ENCODE data around the gene SAMD11. TPM values are rescaled to one million over a fixed set of nuclear protein-coding genes. Genes with fewer than 3 reads are reported as not detected.
A peak's percentile ranks its signal among the peaks of the same experiment; 100 is the strongest.

Gene SAMD11
- total and polyA plus RNA-seq, 2 of the 13 experiments (the other 11 are each of a cell fraction or from before 2014, with no cell fraction given), result 0.11 TPM; not detected in 1

DNA sequence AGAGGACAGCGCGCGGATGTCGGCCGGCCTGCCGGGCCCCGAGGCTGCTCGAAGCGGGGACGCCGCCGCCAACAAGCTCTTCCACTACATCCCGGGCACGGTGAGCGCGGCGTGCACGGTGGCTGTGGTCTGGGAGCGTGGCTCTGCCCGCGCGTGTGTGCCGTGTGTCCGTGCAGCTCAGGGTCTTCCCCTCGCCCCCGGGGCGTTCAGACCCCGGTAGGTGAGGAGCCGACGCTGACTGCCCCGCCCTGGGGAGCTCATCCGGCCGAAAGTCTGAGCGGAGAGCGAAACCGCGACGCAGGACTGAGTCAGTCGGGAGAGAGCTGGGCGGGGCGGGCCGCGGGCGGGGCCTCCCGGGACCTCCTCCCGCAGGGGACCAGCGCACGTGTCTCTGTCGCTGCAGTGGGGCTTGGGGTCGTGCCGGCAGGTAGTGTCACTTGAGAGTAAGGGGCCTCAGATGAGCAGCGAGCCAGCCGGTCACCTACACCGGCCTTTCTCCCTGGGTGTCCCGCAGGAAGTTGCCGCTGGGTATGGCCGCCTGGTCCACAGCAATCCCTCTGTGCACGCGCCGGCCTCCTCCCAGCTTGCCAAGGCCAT lies 43.1 kb downstream of the SAMD11 start (continued):
- no peak for TF ChIP-seq AGO1 (IDR thresholded peaks at IDR 0.05; ENCODE audit: low read depth, low read length, poor library complexity, severe bottlenecking)
- no peak for TF ChIP-seq CENPX (CRISPR knock-in tag; IDR thresholded peaks at IDR 0.05)
- TF ChIP-seq, protein P1, sequence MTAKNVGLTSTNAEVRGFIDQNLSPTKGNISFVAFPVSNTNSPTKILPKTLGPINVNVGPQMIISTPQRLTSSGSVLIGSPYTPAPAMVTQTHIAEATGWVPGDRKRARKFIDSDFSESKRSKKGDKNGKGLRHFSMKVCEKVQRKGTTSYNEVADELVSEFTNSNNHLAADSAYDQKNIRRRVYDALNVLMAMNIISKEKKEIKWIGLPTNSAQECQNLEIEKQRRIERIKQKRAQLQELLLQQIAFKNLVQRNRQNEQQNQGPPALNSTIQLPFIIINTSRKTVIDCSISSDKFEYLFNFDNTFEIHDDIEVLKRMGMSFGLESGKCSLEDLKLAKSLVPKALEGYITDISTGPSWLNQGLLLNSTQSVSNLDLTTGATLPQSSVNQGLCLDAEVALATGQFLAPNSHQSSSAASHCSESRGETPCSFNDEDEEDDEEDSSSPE (CRISPR knock-in tag; IDR thresholded peaks at IDR 0.05), result no peak
- TF ChIP-seq HOXD1 (CRISPR knock-in tag; IDR thresholded peaks at IDR 0.05), result no peak
- no peak; the same call in 1 of the 2 replicates for TF ChIP-seq MEIS1 (CRISPR knock-in tag; IDR thresholded peaks at IDR 0.05; ENCODE audit: borderline replicate concordance)
- no peak for TF ChIP-seq NKX3-1 (CRISPR knock-in tag; IDR thresholded peaks at IDR 0.05)
- TF ChIP-seq KDM5B (CRISPR knock-in tag; IDR thresholded peaks at IDR 0.05; ENCODE audit: borderline replicate concordance), result no peak; the same call in 1 of the 2 replicates
- peak; percentile 58 for TF ChIP-seq BHLHE40 (IDR thresholded peaks at IDR 0.05; ENCODE audit: low read length)
- TF ChIP-seq NFIB (CRISPR knock-in tag; IDR thresholded peaks at IDR 0.05; ENCODE audit: borderline replicate concordance), result no peak
- 0 out of 2 replicates have a peak, but pooled peaks have one; percentile 48 for TF ChIP-seq CBFB (CRISPR knock-in tag; IDR thresholded peaks at IDR 0.05)
- TF ChIP-seq SCMH1 (CRISPR knock-in tag; IDR thresholded peaks at IDR 0.05; ENCODE audit: borderline replicate concordance), result no peak
- TF ChIP-seq AGO2 (optimal IDR thresholded peaks at IDR 0.05; ENCODE audit: low read depth, low read length), result no peak
- no peak for TF ChIP-seq ZNF570 (CRISPR knock-in tag; IDR thresholded peaks at IDR 0.05; ENCODE audit: borderline replicate concordance)
- TF ChIP-seq, protein P2, sequence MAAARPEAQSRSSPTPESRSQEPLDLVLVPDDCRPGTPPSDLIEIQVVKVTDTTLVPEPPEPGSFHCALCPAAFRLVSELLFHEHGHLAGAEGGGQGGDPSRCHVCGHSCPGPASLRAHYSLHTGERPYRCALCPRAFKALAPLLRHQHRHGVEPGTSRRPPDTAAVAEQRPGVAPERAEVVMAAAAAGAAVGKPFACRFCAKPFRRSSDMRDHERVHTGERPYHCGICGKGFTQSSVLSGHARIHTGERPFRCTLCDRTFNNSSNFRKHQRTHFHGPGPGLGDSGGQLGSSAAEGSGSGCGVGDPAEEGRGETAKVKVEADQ (CRISPR knock-in tag; IDR thresholded peaks at IDR 0.05; ENCODE audit: borderline replicate concordance), result no peak
- TF ChIP-seq ZNF260 (CRISPR knock-in tag; IDR thresholded peaks at IDR 0.05; ENCODE audit: borderline replicate concordance, low read depth), result no peak
- TF ChIP-seq, protein P3, sequence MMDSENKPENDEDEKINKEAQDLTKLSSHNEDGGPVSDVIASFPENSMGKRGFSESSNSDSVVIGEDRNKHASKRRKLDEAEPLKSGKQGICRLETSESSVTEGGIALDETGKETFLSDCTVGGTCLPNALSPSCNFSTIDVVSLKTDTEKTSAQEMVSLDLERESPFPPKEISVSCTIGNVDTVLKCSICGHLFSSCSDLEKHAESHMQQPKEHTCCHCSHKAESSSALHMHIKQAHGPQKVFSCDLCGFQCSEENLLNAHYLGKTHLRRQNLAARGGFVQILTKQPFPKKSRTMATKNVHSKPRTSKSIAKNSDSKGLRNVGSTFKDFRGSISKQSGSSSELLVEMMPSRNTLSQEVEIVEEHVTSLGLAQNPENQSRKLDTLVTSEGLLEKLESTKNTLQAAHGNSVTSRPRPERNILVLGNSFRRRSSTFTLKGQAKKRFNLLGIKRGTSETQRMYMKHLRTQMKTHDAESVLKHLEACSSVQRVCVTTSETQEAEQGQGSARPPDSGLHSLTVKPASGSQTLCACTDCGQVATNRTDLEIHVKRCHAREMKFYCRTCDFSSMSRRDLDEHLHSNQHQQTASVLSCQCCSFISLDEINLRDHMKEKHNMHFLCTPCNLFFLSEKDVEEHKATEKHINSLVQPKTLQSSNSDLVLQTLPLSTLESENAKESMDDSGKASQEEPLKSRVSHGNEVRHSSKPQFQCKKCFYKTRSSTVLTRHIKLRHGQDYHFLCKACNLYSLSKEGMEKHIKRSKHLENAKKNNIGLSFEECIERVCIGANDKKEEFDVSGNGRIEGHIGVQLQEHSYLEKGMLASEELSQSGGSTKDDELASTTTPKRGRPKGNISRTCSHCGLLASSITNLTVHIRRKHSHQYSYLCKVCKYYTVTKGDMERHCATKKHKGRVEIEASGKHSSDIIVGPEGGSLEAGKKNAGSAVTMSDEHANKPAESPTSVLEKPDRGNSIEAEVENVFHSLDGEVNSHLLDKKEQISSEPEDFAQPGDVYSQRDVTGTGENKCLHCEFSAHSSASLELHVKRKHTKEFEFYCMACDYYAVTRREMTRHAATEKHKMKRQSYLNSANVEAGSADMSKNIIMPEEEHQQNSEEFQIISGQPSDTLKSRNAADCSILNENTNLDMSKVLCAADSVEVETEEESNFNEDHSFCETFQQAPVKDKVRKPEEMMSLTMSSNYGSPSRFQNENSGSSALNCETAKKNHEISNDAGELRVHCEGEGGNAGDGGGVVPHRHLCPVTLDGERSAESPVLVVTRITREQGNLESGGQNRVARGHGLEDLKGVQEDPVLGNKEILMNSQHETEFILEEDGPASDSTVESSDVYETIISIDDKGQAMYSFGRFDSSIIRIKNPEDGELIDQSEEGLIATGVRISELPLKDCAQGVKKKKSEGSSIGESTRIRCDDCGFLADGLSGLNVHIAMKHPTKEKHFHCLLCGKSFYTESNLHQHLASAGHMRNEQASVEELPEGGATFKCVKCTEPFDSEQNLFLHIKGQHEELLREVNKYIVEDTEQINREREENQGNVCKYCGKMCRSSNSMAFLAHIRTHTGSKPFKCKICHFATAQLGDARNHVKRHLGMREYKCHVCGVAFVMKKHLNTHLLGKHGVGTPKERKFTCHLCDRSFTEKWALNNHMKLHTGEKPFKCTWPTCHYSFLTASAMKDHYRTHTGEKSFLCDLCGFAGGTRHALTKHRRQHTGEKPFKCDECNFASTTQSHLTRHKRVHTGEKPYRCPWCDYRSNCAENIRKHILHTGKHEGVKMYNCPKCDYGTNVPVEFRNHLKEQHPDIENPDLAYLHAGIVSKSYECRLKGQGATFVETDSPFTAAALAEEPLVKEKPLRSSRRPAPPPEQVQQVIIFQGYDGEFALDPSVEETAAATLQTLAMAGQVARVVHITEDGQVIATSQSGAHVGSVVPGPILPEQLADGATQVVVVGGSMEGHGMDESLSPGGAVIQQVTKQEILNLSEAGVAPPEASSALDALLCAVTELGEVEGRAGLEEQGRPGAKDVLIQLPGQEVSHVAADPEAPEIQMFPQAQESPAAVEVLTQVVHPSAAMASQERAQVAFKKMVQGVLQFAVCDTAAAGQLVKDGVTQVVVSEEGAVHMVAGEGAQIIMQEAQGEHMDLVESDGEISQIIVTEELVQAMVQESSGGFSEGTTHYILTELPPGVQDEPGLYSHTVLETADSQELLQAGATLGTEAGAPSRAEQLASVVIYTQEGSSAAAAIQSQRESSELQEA (CRISPR knock-in tag; IDR thresholded peaks at IDR 0.05; ENCODE audit: not compliant biosample characterization), result peak; percentile 35
- TF ChIP-seq ZNF329 (CRISPR knock-in tag; IDR thresholded peaks at IDR 0.05; ENCODE audit: low read depth), result no peak
- no peak for TF ChIP-seq ZNF383 (CRISPR knock-in tag; IDR thresholded peaks at IDR 0.05; ENCODE audit: borderline replicate concordance)

Data from HepG2 (cell line).